Natural killer cell (primary cell): ENCODE results near the gene CCL20. TPM values are rescaled to one million over a fixed set of nuclear protein-coding genes. Genes with fewer than 3 reads are reported as not detected.
A peak's percentile ranks its signal among the peaks of the same experiment; 100 is the strongest.

ENCODE experiments used
- ATAC-seq, 3 donors: fragments of 150-1000 bp in 2 of 3; fragments of 200-7000 bp in 1 of 3; cut with Tn5 transposase; 1 replicate in 1 of 3; 2 replicates in 2 of 3; pipeline ENCODE4 v1.10.0; 2021; ENCODE audit warnings: mild to moderate bottlenecking in 2 of 3, moderate library complexity in 2 of 3
- DNase-seq, 2 donors: peaks; one replicate each; pipeline versions ENCODE4 v3.0.0 to v3.0.0-alpha.2; 2013 to 2021; ENCODE audit warnings: mixed read lengths in 1 of 2
- H3K27ac ChIP-seq: one replicate; pipeline ENCODE4 v1.5.1; 2013; ENCODE audit warnings: mild to moderate bottlenecking, low read length
- H3K27me3 ChIP-seq: one replicate; pipeline ENCODE4 v1.6.1; 2013; ENCODE audit warnings: low read length; ENCODE audit not compliant: control insufficient read depth, insufficient read depth
- H3K36me3 ChIP-seq: one replicate; pipeline ENCODE4 v1.6.1; 2013; ENCODE audit warnings: low read length; ENCODE audit not compliant: control insufficient read depth, insufficient read depth
- H3K4me1 ChIP-seq: one replicate; pipeline ENCODE4 v1.6.1; 2013; ENCODE audit warnings: low read length; ENCODE audit not compliant: control insufficient read depth, insufficient read depth
- H3K4me3 ChIP-seq: one replicate; pipeline ENCODE4 v1.5.1; 2013; ENCODE audit warnings: low read length
- H3K9me3 ChIP-seq: one replicate; pipeline ENCODE4 v1.6.1; 2013; ENCODE audit warnings: low read length; ENCODE audit not compliant: control insufficient read depth, insufficient read depth
- H3K27ac Mint-ChIP-seq, 2 donors: one replicate each; pipeline ENCODE4 v1.8.0; 2022; ENCODE audit warnings: mild to moderate bottlenecking in 2 of 2, mixed read lengths in 2 of 2, moderate library complexity in 1 of 2
- H3K27me3 Mint-ChIP-seq, 2 donors: one replicate each; pipeline ENCODE4 v1.8.0; 2022; ENCODE audit warnings: low read depth in 2 of 2, mixed read lengths in 2 of 2
- H3K36me3 Mint-ChIP-seq: one replicate; pipeline ENCODE4 v1.8.0; 2022; ENCODE audit warnings: mixed read lengths
- H3K4me1 Mint-ChIP-seq, 2 donors: one replicate each; pipeline ENCODE4 v1.8.0; 2022; ENCODE audit warnings: mixed read lengths in 2 of 2
- H3K4me3 Mint-ChIP-seq: one replicate; pipeline ENCODE4 v1.8.0; 2022; ENCODE audit warnings: mild to moderate bottlenecking, moderate library complexity, mixed read lengths
- H3K9me3 Mint-ChIP-seq, 2 donors: one replicate each; pipeline ENCODE4 v1.8.0; 2022; ENCODE audit warnings: mixed read lengths in 2 of 2
- WGBS: methylation state at CpG from one replicate; pipeline ENCODE4 v1.1.7; 2013; ENCODE audit warnings: missing lambda C conversion rate; ENCODE audit not compliant: insufficient coverage; 5-methylcytosine and 5-hydroxymethylcytosine counted together
- intact Hi-C: fragments of 100-400 bp; cut with micrococcal nuclease; formaldehyde crosslinking; loops from one replicate; pipeline ENCODE4 v1.14.2; 2022
- total RNA-seq, 4 donors: library from RNA; stranded (reverse); fragments of 120-200 nt in 1 of 4; gene quantifications; one replicate each; pipeline versions ENCODE4 v1.2.3 to v1.2.4, GENCODE V29; 2013 to 2022
- TF ChIP-seq, protein P1 (sequence below): fragments of 200-600 bp; IDR thresholded peaks from one replicate; pipeline ENCODE4 v1.8.0; 2022; ENCODE audit warnings: antibody characterized with exemption

CCL20 gene
- total RNA-seq, 3 donors from 2014 or later (not counting 1 experiment from before 2014, with no cell fraction given) = 2.0 TPM; not detected in 2

DNA sequence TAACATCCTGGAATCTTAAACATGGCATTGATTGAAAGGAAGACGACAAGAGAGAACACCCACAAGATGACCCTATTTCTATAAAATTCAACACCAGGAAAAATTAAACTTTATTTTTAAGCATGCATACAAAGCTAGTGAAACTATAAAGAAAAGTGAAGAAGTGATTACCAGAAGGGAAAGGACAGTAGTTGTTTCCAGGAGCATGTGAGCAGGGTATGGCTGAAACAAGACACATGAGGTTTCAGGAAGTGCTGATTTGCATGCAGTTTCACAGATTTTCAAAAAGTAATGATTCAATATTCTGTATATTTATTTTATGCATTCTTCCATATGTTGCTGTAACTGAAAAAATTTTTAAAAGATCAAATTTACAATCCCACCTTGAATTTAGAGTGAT lies 33.2 kb downstream of the CCL20 start:
- H3K27ac ChIP-seq = no peak overlapping the region
- no peak overlapping the region for H3K4me3 Mint-ChIP-seq
- H3K27me3 Mint-ChIP-seq = no peaks in the 10 kb centered on the region
- no CpG with 5 or more reads among the region's 1 CpG for WGBS
- no peak overlapping the region for H3K27ac Mint-ChIP-seq
- no peaks in the 10 kb centered on the region for H3K27me3 ChIP-seq
- peaks cover 0 to 6% of the 10 kb centered on the region in 2 donors for H3K9me3 Mint-ChIP-seq
- intact Hi-C loops = no loop called here
- no peak for DNase-seq
- TF ChIP-seq, protein P1, sequence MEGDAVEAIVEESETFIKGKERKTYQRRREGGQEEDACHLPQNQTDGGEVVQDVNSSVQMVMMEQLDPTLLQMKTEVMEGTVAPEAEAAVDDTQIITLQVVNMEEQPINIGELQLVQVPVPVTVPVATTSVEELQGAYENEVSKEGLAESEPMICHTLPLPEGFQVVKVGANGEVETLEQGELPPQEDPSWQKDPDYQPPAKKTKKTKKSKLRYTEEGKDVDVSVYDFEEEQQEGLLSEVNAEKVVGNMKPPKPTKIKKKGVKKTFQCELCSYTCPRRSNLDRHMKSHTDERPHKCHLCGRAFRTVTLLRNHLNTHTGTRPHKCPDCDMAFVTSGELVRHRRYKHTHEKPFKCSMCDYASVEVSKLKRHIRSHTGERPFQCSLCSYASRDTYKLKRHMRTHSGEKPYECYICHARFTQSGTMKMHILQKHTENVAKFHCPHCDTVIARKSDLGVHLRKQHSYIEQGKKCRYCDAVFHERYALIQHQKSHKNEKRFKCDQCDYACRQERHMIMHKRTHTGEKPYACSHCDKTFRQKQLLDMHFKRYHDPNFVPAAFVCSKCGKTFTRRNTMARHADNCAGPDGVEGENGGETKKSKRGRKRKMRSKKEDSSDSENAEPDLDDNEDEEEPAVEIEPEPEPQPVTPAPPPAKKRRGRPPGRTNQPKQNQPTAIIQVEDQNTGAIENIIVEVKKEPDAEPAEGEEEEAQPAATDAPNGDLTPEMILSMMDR = no peak
- no peaks in the 10 kb centered on the region for H3K9me3 ChIP-seq
- no peaks in the 10 kb centered on the region for H3K36me3 Mint-ChIP-seq
- no peak overlapping the region for H3K4me3 ChIP-seq
- no peaks in the 10 kb centered on the region for H3K4me1 ChIP-seq
- peaks cover 4 to 5% of the 10 kb centered on the region in 2 donors for H3K4me1 Mint-ChIP-seq
- H3K36me3 ChIP-seq = no peaks in the 10 kb centered on the region
- no peak for ATAC-seq

DNA sequence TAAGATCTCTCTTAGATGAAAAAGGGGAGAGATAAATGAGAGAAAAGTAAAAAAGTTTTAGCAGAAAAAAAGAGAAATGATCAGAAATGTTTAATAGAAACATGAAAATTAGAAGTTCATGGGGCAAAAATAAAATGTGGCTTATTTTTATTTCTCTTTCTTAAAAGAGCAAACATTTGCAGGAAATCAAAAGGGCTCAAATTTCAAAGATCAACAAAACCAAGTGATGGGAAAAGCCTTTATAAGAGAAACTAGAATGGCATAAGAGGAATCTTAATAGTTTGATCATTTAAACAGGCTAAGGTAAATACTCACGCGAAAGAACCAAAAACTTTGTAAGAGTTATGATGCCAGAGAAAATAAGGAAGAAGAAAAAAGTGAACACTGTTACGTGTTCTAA lies 34.5 kb downstream of the CCL20 start:
- Mint-ChIP-seq H3K27me3 (no peaks in the 10 kb centered on the region), H3K27ac (peak overlapping the region in 1 of 2 donors; percentile 3), H3K9me3 (peaks cover 0 to 6% of the 10 kb centered on the region in 2 donors), H3K4me3 (no peak overlapping the region), H3K4me1 (peaks cover 4 to 5% of the 10 kb centered on the region in 2 donors), H3K36me3 (no peaks in the 10 kb centered on the region)
- Histone ChIP-seq H3K27me3 (no peaks in the 10 kb centered on the region), H3K9me3 (no peaks in the 10 kb centered on the region), H3K36me3 (no peaks in the 10 kb centered on the region), H3K4me3 (no peak overlapping the region), H3K27ac (peak overlapping the region; percentile 44), H3K4me1 (no peaks in the 10 kb centered on the region)
- ATAC-seq = no peak
- intact Hi-C loops = no loop called here
- TF ChIP-seq, protein P1 = no peak
- no peak for DNase-seq
- WGBS = no CpG with 5 or more reads among the region's 3 CpGs

DNA sequence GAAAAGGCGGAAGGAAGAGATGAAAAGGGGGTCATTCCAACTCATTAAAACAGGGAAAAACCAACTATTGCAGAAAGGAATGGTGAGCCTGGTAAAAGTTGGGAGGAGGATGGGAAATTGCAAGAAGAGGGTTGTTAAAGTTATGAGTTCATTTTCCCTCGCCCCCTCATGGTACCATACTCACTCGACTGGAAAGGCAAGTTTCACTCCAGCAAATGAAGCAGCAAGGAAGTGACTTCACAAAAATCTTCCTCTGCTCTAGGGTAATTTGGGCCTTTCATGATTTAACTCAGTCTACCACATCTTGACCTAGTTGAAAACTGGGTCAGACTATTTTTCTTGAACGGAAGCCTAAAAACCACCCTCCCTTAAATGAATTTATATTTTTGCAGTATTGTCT lies 34.9 kb downstream of the CCL20 start:
- 50% methylated on average over 2 of the region's 4 CpGs for WGBS
- intact Hi-C loops = no loop called here
- Mint-ChIP-seq H3K27ac (peak overlapping the region in 1 of 2 donors; percentile 3), H3K36me3 (no peaks in the 10 kb centered on the region), H3K27me3 (no peaks in the 10 kb centered on the region), H3K4me1 (peaks cover 4 to 5% of the 10 kb centered on the region in 2 donors), H3K4me3 (no peak overlapping the region), H3K9me3 (peaks cover 0 to 6% of the 10 kb centered on the region in 2 donors)
- DNase-seq (peak in 1 of 2 donors; percentile 64), ATAC-seq (peak in 1 of 3 donors; percentile 26)
- Histone ChIP-seq H3K4me3 (no peak overlapping the region), H3K36me3 (no peaks in the 10 kb centered on the region), H3K27me3 (no peaks in the 10 kb centered on the region), H3K27ac (peak overlapping the region; percentile 44), H3K4me1 (no peaks in the 10 kb centered on the region), H3K9me3 (no peaks in the 10 kb centered on the region)
- TF ChIP-seq, protein P1 = no peak

DNA sequence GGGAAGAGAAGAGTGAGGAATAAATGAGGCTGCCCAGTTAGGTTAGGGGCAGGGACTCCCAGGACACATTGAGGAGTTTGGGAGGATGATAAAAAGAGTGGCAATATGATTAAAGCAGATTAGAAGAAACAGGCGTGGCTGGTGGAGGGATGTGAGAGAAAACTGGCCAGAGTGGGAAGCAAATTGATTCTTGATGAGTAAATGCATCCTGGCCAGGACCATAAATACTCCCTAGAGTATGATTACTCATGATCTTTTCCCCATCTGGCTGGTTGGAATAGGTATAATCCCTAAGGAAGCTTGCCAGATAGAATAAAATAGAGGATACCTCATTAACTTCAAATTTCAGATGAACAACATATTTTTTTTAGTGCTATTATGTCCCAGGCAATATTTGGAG lies 36.3 kb downstream of the CCL20 start:
- H3K36me3 Mint-ChIP-seq = no peaks in the 10 kb centered on the region
- no peaks in the 10 kb centered on the region for H3K27me3 ChIP-seq
- no peak overlapping the region for H3K27ac ChIP-seq
- no peak overlapping the region for H3K4me3 ChIP-seq
- WGBS = 67% methylated on average over 1 of the region's 1 CpG
- H3K4me1 ChIP-seq = no peaks in the 10 kb centered on the region
- H3K4me1 Mint-ChIP-seq = peaks cover 4 to 5% of the 10 kb centered on the region in 2 donors
- no peak overlapping the region for H3K27ac Mint-ChIP-seq
- ATAC-seq (no peak), DNase-seq (no peak)
- no peak overlapping the region for H3K4me3 Mint-ChIP-seq
- intact Hi-C loops = no loop called here
- H3K9me3 ChIP-seq = no peaks in the 10 kb centered on the region
- no peaks in the 10 kb centered on the region for H3K36me3 ChIP-seq
- TF ChIP-seq, protein P1 = no peak
- H3K9me3 Mint-ChIP-seq = peaks cover 0 to 6% of the 10 kb centered on the region in 2 donors
- H3K27me3 Mint-ChIP-seq = no peaks in the 10 kb centered on the region
